HG03439 (cell line): Measurements from ENCODE around the gene DDX42.
"Not testable (repeated sequence)": the region's sequence is repeated elsewhere in the genome, so short reads cannot be mapped to it uniquely, and the experiment has no call there.

ENCODE experiments used
- ATAC-seq: cut with Tn5 transposase; IDR thresholded peaks from one replicate; pipeline ENCODE4 v1.9.1; 2021; ENCODE audit warnings: mild to moderate bottlenecking, moderate library complexity; ENCODE audit not compliant: unreplicated experiment

DDX42 gene

GRCh38 chr17:63774969-63775265, 947 bp downstream of the DDX42 start:
- no peak for ATAC-seq

GRCh38 chr17:63775420-63775819, 1.4 kb downstream of the DDX42 start:
- no peak for ATAC-seq

GRCh38 chr17:63780507-63780906, 6.5 kb downstream of the DDX42 start:
- no peak for ATAC-seq

DNA sequence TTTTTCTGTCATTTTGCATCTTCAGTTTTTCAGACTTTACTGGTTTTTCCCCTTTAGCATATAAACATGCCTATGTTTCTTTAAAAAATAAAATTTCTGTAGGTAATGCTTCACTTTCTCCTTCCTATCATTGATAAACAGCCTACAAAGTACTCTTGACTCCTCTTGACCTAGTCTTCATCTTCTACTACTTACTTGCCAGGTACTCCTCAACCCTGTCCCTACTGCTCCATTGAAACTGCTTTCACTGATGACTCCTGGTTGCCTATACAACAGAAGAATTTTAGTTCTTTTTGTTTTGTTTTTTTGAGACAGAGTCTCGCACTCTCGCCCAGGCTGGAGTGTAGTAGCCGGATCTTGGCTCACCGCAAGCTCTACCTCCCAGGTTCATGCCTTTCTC, 7.0 kb downstream of the DDX42 start:
- ATAC-seq = no peak

DNA sequence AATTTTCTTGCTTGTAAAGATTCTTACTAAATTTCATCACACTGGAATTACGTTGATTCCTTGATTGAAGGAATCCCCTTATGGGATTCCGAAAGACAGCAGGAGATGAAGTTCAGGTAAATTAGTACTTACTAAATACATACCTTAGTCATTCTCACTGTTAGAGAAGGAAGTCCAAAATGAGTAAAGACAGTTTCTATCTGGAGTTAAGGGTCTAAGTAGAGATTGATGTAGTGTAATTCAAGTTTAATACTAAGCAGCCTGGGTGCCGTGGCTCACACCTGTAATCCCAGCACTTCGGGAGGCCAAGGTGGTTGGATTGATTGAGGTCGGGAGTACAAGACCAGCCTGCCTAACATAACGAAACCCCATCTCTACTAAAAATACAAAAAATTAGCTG, 9.6 kb downstream of the DDX42 start:
- no peak for ATAC-seq

DNA sequence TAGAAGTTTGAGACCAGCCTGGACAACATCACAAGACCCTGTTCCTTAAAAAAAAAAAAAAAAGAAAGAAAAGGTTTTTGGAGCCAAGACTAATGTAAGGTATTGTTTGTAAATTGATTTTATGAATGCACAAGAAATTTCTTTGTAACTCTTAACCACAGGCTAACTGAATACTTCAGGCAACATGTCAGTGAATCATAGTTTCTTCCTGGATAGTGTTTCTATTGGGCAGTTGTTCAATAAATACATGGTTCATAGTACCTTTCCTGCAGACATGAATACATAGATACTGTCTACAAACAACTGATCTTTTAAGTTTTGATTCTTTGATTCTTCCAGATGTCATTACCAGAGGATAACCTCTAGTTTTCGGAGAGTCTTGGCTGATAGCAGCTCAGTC, 11.6 kb downstream of the DDX42 start:
- ATAC-seq = no peak

DNA sequence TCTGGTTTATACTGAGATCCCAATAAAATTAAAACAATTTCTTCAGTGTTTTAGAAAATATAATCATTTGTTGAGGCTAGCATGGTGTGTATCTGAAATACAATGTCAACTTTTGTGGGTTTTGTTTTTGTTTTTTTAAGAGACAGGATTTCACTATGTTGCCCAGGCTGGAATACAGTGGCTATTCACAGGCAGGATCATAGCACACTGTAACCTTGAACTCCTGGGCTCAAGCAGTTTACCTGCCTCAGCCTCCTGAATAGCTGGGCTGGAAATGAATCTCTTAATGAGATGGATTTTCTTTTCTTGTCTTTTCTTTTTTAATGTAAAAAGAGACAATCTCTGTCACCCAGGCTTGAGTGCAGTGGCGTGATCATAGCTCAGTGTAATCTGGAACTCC, 12.1 kb downstream of the DDX42 start:
- ATAC-seq = no peak

GRCh38 chr17:63786971-63787711, 13.2 kb downstream of the DDX42 start:
- no peak for ATAC-seq

- ATAC-seq = no peak
Measured at GRCh38 chr17:63790057-63790456, 16.1 kb downstream of the DDX42 start.

- ATAC-seq = no peak
Measured at GRCh38 chr17:63792055-63792729, 18.2 kb downstream of the DDX42 start.

DNA sequence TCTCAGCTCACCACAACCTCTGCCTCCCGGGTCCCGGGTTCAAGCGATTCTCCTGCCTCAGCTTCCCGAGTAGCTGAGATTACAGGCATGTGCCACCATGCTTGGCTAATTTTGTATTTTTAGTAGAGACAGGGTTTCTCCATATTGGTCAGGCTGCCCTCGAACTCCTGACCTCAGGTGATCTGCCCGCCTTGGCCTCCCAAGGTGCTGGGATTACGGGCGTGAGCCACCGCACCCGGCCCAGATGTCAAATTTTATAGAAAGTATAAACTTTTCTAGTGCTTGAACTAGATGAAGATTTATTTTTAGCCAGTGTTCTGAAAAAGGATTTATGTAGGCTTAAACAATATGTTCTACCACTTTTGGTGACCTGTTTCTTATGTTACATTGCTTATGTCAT, 22.4 kb downstream of the DDX42 start:
- not testable (repeated sequence) for ATAC-seq

DNA sequence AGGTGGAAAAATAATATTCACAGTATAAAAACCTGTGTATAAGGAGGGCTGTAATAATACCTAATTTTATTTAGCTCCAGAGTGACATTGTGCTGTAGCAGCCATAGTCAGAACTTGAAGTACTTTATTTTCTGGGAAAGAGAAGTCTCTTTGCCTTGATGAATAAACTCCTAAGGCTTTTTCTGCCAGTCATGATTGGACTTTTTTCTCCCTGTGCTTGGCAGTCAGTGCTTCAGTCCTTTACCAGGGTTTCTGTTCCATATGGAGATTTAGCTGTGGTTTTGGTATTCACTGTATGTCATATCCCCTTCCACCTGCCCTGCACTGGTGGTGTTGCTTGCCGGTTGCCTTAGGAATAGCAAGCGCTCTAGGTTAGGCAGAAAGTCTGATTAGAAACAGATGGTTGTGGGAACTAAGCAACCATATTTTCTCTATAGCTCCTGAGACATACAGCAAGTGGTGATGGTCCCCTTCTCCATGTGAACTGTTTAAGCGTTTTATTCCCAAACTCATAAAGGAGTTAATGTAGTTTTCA, 24.7 kb downstream of the DDX42 start:
- no peak for ATAC-seq

DNA sequence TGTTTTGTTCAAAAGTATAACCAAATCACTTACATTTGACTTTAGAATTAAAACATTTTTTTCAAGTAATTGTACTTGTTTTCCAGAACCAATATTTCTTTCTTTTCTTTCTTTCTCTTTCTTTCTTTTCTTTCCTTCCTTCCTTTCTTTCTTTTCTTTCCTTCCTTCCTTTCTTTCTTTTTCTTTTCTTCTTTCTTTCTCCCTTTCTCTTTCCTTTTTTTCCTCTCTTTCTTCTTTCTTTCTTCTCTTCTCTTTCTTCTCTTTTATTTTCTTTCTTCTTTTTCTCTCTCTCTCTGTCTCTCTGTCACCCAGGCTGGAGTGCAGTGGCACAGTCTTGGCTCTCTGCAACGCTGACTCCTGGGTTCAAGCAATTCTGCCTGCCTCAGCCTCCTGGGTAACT, 26.8 kb downstream of the DDX42 start:
- no peak for ATAC-seq

DNA sequence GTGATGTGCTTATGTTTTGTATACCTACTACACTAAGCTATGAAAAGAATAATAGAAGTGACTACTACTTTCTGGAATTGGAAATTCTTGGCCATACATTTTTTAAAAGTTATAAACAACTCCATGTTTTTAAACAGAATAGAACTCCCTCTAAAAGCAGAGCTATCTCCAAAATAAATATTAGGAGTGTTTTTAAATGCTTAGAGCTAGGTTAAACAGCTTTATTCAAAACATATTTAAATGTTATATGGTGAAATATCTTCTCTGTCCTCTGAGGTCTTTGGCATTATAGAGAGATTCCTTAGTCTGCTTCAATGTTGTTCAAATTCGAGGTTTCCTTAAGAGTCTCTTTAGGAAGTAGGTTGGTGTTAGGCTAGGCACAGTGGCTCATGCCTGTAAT, 30.4 kb downstream of the DDX42 start:
- ATAC-seq = no peak

DNA sequence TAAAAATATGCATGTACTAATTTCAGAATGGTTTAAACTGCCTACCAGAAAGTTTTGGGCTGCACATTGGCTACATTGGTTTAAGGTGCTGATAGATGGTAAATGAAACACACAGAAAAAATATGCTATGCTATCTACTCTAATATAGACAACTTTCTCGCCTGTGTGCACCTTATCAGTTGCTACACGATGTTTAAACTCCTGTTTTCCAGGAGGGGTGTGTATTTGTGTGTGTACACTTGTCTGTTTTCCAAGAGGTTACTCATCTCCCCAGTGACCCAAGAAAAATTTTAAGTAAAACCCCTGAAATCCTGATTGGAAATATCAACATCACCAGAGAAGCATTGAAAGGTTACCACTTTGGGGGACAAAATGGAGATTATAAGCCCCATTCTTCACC, 31.6 kb downstream of the DDX42 start:
- no peak for ATAC-seq

DNA sequence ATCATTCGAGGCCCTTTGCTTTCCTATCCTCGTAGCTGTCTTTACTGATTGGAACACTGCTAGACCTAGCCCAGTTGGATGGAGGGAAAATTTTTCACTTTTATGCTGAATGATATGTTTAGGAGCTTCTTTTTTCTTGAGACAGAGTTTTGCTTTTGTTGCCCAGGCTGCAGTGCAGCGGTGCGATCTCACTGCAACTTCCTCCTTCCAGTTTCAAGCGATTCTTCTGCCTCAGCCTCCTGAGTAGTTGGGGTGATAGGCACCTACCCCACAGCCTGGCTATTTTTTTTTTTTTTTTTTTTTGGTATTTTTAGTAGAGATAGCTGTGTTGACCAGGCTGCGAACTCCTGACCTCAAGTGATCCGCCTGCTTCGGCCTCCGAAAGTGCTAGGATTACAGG, 36.0 kb downstream of the DDX42 start:
- no peak for ATAC-seq

DNA sequence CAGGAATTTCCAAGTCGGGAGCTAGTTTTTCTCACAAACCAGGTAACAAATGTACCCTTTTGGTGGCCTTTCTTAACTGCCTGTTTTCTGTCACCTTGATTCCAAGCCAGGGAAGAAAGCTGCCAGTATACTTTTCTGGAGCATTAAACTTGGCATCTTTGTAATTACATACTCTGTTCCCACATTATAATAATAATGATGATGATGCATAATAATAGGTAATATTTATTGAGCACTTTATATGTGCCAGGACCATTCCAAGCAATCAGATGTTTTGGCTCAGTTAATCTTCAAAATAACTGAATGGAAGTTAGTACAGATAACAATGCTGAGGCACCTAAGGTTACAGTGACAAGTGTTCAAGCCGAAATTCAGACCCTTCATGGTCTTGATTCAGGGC, 42.2 kb downstream of the DDX42 start:
- ATAC-seq = no peak

DNA sequence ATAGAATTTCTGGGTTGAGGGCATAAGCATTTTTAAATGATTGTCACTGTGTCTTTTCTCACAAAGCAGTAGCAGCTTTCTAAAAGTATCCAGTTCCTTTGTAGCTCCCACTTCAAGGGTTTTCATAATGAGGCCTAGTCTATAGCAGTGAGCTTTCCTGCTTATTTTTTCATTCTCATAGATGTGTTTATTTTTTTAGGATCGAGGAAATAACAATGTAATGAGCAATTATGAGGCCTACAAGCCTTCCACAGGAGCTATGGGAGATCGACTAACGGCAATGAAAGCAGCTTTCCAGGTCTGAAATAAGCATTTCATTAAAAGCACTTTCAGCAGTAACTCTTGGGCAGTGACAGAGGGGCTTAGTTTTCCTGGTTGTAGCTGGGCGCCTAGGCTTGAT, 42.7 kb downstream of the DDX42 start:
- no peak for ATAC-seq

DNA sequence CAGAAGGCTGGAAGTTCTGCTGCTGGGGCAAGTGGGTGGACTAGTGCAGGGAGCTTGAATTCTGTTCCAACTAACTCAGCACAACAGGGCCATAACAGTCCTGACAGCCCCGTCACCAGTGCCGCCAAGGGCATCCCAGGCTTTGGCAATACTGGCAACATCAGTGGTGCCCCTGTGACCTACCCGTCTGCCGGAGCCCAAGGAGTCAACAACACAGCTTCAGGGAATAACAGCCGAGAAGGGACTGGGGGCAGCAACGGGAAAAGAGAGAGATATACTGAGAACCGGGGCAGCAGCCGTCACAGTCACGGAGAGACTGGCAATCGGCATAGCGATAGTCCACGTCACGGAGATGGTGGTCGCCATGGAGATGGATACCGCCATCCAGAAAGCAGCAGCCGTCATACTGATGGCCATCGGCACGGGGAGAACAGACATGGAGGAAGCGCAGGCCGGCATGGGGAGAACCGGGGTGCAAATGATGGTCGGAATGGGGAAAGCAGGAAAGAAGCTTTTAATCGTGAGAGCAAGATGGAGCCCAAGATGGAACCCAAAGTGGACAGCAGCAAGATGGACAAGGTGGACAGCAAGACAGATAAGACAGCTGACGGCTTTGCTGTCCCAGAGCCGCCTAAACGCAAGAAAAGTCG, 43.9 kb downstream of the DDX42 start:
- no peak for ATAC-seq

DNA sequence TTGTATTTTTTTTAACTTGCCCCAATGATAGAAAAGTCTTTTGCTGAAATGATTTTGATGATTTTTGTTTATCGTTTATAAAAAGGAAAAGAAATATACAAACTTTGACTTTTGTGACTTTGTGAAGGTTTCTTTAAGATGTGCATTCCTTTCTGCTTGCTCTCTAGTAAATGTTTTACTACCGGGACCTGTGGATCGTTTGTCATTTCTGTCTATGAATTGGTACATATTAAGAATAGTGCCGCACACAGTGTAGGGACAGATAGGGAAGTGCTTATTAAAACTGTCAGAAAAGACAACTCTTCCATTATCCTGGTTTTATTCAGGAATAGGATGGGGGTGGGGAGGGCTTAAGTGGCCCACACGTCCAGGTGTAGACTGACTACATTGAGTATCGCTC, 45.2 kb downstream of the DDX42 start:
- no peak for ATAC-seq

DNA sequence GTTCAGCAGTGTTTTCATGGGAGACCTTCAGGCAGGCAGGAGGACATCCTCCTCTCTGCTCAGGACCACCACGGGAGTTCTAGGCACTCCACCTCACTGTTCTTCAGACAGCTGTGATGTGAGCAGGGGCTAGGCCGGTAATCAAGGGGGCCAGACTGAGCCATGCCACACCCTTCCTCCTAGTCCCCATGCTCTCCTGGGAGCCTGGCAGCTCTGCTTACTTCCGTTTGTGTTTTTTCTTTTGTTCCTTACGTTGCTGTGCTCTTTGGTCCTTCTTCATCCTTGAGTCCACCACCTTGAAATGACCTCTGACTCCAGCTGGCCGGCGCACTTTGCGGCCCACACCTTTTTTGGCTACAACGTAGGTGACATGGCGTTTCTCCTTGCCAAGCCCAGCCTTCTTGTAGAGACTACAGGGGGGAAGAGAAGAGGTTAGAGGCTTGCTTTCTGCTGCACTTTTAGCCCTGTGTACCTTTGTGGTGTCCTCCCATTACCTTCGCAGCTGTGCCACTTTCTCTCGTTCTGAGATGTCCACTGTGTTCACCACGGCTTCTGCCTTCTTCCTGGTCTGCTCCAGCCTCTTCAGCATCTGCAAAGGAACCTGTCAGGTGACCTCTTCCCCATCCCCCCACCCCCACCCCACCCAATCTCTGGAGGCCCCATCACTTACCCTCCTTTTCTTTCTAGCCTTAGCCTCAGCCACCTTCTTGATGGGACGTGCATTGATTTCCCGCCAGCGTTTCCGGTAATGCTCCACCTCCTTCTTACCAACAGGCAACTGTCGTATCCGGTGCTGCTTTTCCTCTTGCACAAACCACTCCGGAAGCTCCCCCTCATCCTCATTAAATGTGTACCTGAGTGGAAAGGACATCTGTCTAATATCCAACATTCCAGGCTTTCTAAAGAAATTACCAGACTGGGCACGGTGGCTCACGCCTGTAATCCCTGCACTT, 45.9 kb downstream of the DDX42 start:
- no peak for ATAC-seq
